ENCODE measurements around the gene HEBP2. TPM values are rescaled to one million over a fixed set of nuclear protein-coding genes. Genes with fewer than 3 reads are reported as not detected.
A peak's percentile ranks its signal among the peaks of the same experiment; 100 is the strongest.

Gene HEBP2
- total RNA-seq, 1 experiment from 2014 or later: 51.6 TPM

DNA sequence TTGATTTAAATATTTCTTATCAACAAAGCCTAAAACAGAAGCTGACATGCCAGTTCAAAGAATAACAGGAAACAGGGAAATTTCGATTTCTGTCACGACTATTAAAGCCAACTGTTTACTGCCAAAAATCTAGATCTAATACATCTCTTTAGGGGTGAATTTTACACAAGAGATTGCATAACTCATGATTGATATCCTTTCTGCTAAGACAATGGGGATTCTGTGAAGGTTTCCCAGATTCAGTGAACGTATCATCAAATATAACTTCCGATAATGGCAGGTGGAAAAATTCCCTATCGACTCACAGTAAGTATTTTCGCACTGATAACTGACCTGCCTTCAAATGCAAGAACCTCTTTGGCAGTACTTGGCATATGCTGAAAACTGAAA, 52.4 kb downstream of the HEBP2 start:
- no peak overlapping the region for H3K4me3 ChIP-seq (replicated peaks in 1 of 2; ENCODE audit: low read depth in 1 of 2, low read length in 2 of 2)
- H3K79me2 ChIP-seq (ENCODE audit: insufficient read depth, low read length): no peaks in the 10 kb centered on the region
- H3K9me3 ChIP-seq (ENCODE audit: control insufficient read depth in 1 of 2, insufficient read depth in 1 of 2, low read depth in 1 of 2, low read length in 2 of 2): no peaks in the 10 kb centered on the region
- no peak overlapping the region for H2AFZ ChIP-seq (ENCODE audit: low read depth, low read length, poor library complexity, severe bottlenecking)
- DNase-seq (ENCODE audit: low read depth, low spot score): no peak
- no peaks in the 10 kb centered on the region for H4K20me1 ChIP-seq (ENCODE audit: insufficient read depth)
- H3K9ac ChIP-seq (ENCODE audit: low read length): peak overlapping the region; percentile 37
- intact Hi-C loops (cut with micrococcal nuclease): no loop called here
- no TSS peak for BruUV-seq (replicated peaks)
- H3K27me3 ChIP-seq (ENCODE audit: insufficient read depth, low read length): no peaks in the 10 kb centered on the region
- ChIA-PET CTCF (interaction anchor here (1.3 kb wide), 1 partner anchor 12 kb away, joined by 3 read pairs; no protein-coding TSS in a partner anchor), POLR2A (interaction anchor here (1.0 to 1.6 kb wide), 2 partner anchors 9 kb away, joined by 3 to 13 read pairs; no protein-coding TSS in a partner anchor), RAD21 (ENCODE audit: low non-redundant PET in 1 of 2, low total read pairs in 2 of 2, uncharacterized antibody in 2 of 2, unreplicated experiment in 2 of 2) (no interaction called here)
- H3K36me3 ChIP-seq (ENCODE audit: control insufficient read depth in 1 of 2, insufficient read depth in 2 of 2, low read length in 2 of 2): no peaks in the 10 kb centered on the region
- ATAC-seq: no peak
- no peak for TF ChIP-seq EGR1 (IDR thresholded peaks at IDR 0.05; ENCODE audit: low read depth)
- no peak for TF ChIP-seq SIN3A (IDR thresholded peaks at IDR 0.05; ENCODE audit: low read depth)
- no peak for TF ChIP-seq FOSL1 (IDR thresholded peaks at IDR 0.05; ENCODE audit: low read depth)
- no peak for TF ChIP-seq RAD21 (IDR thresholded peaks at IDR 0.05; ENCODE audit: low read depth)
- TF ChIP-seq SP1 (IDR thresholded peaks at IDR 0.05; ENCODE audit: low read depth): no peak
- no peak for TF ChIP-seq CBX3 (IDR thresholded peaks at IDR 0.05; ENCODE audit: low read depth)
- TF ChIP-seq EZH2 (IDR thresholded peaks at IDR 0.05): no peak
- no peak for TF ChIP-seq YY1 (IDR thresholded peaks at IDR 0.05; ENCODE audit: extremely low read depth, insufficient replicate concordance, low read depth, low read length)
- no peak for TF ChIP-seq JUND (IDR thresholded peaks at IDR 0.05)
- TF ChIP-seq POLR2AphosphoS5 (IDR thresholded peaks at IDR 0.05; ENCODE audit: low read depth, low read length): no peak
- no peak for TF ChIP-seq POLR2A (IDR thresholded peaks at IDR 0.05; ENCODE audit: borderline replicate concordance, extremely low read depth, insufficient read depth, insufficient read length)
- TF ChIP-seq, protein P1, sequence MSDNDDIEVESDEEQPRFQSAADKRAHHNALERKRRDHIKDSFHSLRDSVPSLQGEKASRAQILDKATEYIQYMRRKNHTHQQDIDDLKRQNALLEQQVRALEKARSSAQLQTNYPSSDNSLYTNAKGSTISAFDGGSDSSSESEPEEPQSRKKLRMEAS (IDR thresholded peaks at IDR 0.05): no peak
- TF ChIP-seq, protein P2, sequence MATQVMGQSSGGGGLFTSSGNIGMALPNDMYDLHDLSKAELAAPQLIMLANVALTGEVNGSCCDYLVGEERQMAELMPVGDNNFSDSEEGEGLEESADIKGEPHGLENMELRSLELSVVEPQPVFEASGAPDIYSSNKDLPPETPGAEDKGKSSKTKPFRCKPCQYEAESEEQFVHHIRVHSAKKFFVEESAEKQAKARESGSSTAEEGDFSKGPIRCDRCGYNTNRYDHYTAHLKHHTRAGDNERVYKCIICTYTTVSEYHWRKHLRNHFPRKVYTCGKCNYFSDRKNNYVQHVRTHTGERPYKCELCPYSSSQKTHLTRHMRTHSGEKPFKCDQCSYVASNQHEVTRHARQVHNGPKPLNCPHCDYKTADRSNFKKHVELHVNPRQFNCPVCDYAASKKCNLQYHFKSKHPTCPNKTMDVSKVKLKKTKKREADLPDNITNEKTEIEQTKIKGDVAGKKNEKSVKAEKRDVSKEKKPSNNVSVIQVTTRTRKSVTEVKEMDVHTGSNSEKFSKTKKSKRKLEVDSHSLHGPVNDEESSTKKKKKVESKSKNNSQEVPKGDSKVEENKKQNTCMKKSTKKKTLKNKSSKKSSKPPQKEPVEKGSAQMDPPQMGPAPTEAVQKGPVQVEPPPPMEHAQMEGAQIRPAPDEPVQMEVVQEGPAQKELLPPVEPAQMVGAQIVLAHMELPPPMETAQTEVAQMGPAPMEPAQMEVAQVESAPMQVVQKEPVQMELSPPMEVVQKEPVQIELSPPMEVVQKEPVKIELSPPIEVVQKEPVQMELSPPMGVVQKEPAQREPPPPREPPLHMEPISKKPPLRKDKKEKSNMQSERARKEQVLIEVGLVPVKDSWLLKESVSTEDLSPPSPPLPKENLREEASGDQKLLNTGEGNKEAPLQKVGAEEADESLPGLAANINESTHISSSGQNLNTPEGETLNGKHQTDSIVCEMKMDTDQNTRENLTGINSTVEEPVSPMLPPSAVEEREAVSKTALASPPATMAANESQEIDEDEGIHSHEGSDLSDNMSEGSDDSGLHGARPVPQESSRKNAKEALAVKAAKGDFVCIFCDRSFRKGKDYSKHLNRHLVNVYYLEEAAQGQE (IDR thresholded peaks at IDR 0.05; ENCODE audit: low read depth): no peak
- TF ChIP-seq ZFX (IDR thresholded peaks at IDR 0.05): no peak
- no peak for TF ChIP-seq CEBPB (IDR thresholded peaks at IDR 0.05; ENCODE audit: low read depth)
- H3K4me1 ChIP-seq (ENCODE audit: control insufficient read depth in 1 of 2, insufficient read depth in 2 of 2, low read length in 2 of 2): peaks cover 25 to 42% of the 10 kb centered on the region in 2 experiments
- H3K9me2 ChIP-seq (ENCODE audit: insufficient read depth): no peaks in the 10 kb centered on the region
- peak overlapping the region; percentile 72 for H3K27ac ChIP-seq (ENCODE audit: low read depth, low read length)
- H3K4me2 ChIP-seq (ENCODE audit: low read length): peak overlapping the region; percentile 67
